Liver (tissue), 9 donors: ENCODE data around the gene TIAM2. TPM values are rescaled to one million over a fixed set of nuclear protein-coding genes. Genes with fewer than 3 reads are reported as not detected.

Experiments used
- DNase-seq: peaks from one replicate; pipeline ENCODE4 v3.0.0-alpha.2; 2017; ENCODE audit warnings: low spot score
- H3K27ac ChIP-seq, 2 donors: one replicate each; pipeline ENCODE4 v1.7.0; 2013; ENCODE audit warnings: inconsistent platforms in 2 of 2, low read length in 2 of 2, control low read depth in 1 of 2, low read depth in 1 of 2, mild to moderate bottlenecking in 1 of 2
- H3K27me3 ChIP-seq, 4 donors: one replicate each; pipeline versions ENCODE4 v1.6.1 to v1.7.0; 2013; ENCODE audit warnings: low read length in 3 of 4, inconsistent platforms in 1 of 4, mild to moderate bottlenecking in 1 of 4, moderate library complexity in 1 of 4; ENCODE audit not compliant: control insufficient read depth in 4 of 4, insufficient read depth in 4 of 4
- H3K36me3 ChIP-seq, 4 donors: one replicate each; pipeline versions ENCODE4 v1.6.1 to v1.7.0; 2013; ENCODE audit warnings: low read length in 3 of 4, mild to moderate bottlenecking in 3 of 4, low read depth in 1 of 4, moderate library complexity in 1 of 4; ENCODE audit not compliant: control insufficient read depth in 4 of 4, insufficient read depth in 3 of 4
- H3K4me1 ChIP-seq, 4 donors: one replicate each; pipeline versions ENCODE4 v1.6.1 to v1.7.0; 2013; ENCODE audit warnings: low read length in 3 of 4, mild to moderate bottlenecking in 3 of 4, moderate library complexity in 1 of 4; ENCODE audit not compliant: control insufficient read depth in 4 of 4, insufficient read depth in 4 of 4
- H3K4me3 ChIP-seq, 3 donors: one replicate each; pipeline versions ENCODE4 v1.6.1 to v1.7.0; 2013; ENCODE audit warnings: low read length in 3 of 3, control low read depth in 1 of 3, low read depth in 1 of 3, mild to moderate bottlenecking in 1 of 3
- H3K9ac ChIP-seq, 2 donors: one replicate each; pipeline ENCODE4 v1.7.0; 2013; ENCODE audit warnings: low read length in 2 of 2, mild to moderate bottlenecking in 2 of 2, moderate library complexity in 2 of 2, control low read depth in 1 of 2, low read depth in 1 of 2
- H3K9me3 ChIP-seq, 4 donors: one replicate each; pipeline versions ENCODE4 v1.6.1 to v1.7.0; 2013; ENCODE audit warnings: low read length in 3 of 4; ENCODE audit not compliant: control insufficient read depth in 4 of 4
- ATF3 ChIP-seq: IDR thresholded peaks from 2 replicates; pipeline ENCODE4 v1.6.1; 2016; ENCODE audit warnings: antibody characterized with exemption
- CTCF ChIP-seq: fragments of 150-350 bp; IDR thresholded peaks from 2 replicates; pipeline ENCODE4 v1.5.1; 2017; ENCODE audit warnings: improper control_type of control experiment, low read depth, low read length; ENCODE audit not compliant: missing input control
- EGR1 ChIP-seq, 2 donors: IDR thresholded peaks; 2 replicates each; pipeline ENCODE4 v1.6.1; 2016 to 2018; ENCODE audit warnings: antibody characterized with exemption in 2 of 2, low read depth in 2 of 2
- FOXA1 ChIP-seq: IDR thresholded peaks from 2 replicates; pipeline ENCODE4 v1.6.1; 2016; ENCODE audit warnings: antibody characterized with exemption
- FOXA2 ChIP-seq: IDR thresholded peaks from 2 replicates; pipeline ENCODE4 v1.6.1; 2016; ENCODE audit warnings: antibody characterized with exemption
- GABPA ChIP-seq, 2 donors: IDR thresholded peaks in 1 of 2; conservative IDR thresholded peaks in 1 of 2; 2 replicates each; pipeline ENCODE4 v1.6.1; 2016; ENCODE audit warnings: antibody characterized with exemption in 2 of 2, mild to moderate bottlenecking in 1 of 2, moderate library complexity in 1 of 2
- HNF4A ChIP-seq, 2 donors: conservative IDR thresholded peaks; 2 replicates each; pipeline ENCODE4 v1.6.1; 2016; ENCODE audit warnings: antibody characterized with exemption in 2 of 2, mild to moderate bottlenecking in 2 of 2
- HNF4G ChIP-seq: IDR thresholded peaks from 2 replicates; pipeline ENCODE4 v1.6.1; 2016; ENCODE audit warnings: antibody characterized with exemption
- JUND ChIP-seq, 2 donors: IDR thresholded peaks; 2 replicates each; pipeline ENCODE4 v1.6.1; 2016; ENCODE audit warnings: antibody characterized with exemption in 2 of 2
- MAX ChIP-seq: IDR thresholded peaks from 2 replicates; pipeline ENCODE4 v1.6.1; 2016; ENCODE audit warnings: antibody characterized with exemption
- NR2F2 ChIP-seq: IDR thresholded peaks from 2 replicates; pipeline ENCODE4 v1.6.1; 2016; ENCODE audit warnings: antibody characterized with exemption
- RAD21 ChIP-seq, 2 donors: IDR thresholded peaks; 2 replicates each; pipeline ENCODE4 v1.6.1; 2016; ENCODE audit warnings: antibody characterized with exemption in 2 of 2, mild to moderate bottlenecking in 2 of 2
- REST ChIP-seq: IDR thresholded peaks from 2 replicates; pipeline ENCODE4 v1.6.1; 2016; ENCODE audit warnings: antibody characterized with exemption, mild to moderate bottlenecking
- RXRA ChIP-seq, 2 donors: IDR thresholded peaks; 2 replicates each; pipeline ENCODE4 v1.6.1; 2017 to 2018; ENCODE audit warnings: antibody characterized with exemption in 2 of 2, mild to moderate bottlenecking in 1 of 2
- SP1 ChIP-seq: IDR thresholded peaks from 2 replicates; pipeline ENCODE4 v1.6.1; 2018; ENCODE audit warnings: antibody characterized with exemption, mild to moderate bottlenecking
- TAF1 ChIP-seq: conservative IDR thresholded peaks from 2 replicates; pipeline ENCODE4 v1.6.1; 2016; ENCODE audit warnings: antibody characterized with exemption, mild to moderate bottlenecking
- ZBTB33 ChIP-seq: IDR thresholded peaks from 2 replicates; pipeline ENCODE4 v1.6.1; 2016; ENCODE audit warnings: antibody characterized with exemption
- WGBS: extraction: QIAGEN DNeasy Blood & Tissue Kit; methylation state at CpG from one replicate; pipeline ENCODE4 v1.1.7; 2013; 5-methylcytosine and 5-hydroxymethylcytosine counted together
- polyA plus RNA-seq, 2 donors: library from polyadenylated mRNA; stranded (reverse) in 1 of 2; unstranded in 1 of 2; fragments of 200-250 nt in 1 of 2; fragments of >200 nt in 1 of 2; fragmentation: Nextera tagmentation in 1 of 2; extraction: Ambion mirVana in 1 of 2; gene quantifications; one replicate each; pipeline versions ENCODE4 v1.2.1 to v1.2.3, GENCODE V29; 2013 to 2015
- total RNA-seq, 2 donors: library from RNA; depleted of rRNA; stranded (reverse); fragments of >200 nt; gene quantifications; one replicate each; pipeline ENCODE4 v1.2.3, GENCODE V29; 2014
- donor health status: healthy.
- donor health status: healthy.
- donor health status: healthy.
- donor health status: healthy.
- donor health status: healthy.

The TIAM2 gene
- total and polyA plus RNA-seq, 4 donors, result 0.62 to 3.7 (median 2.4) TPM

- 94% methylated on average over 3 of the region's 3 CpGs for WGBS
- Histone ChIP-seq H3K4me3 (no peak overlapping the region), H3K9me3 (no peaks in the 10 kb centered on the region), H3K27ac (no peak overlapping the region), H3K9ac (no peak overlapping the region), H3K36me3 (peaks cover 0 to 2% (median under 1%) of the 10 kb centered on the region in 4 donors), H3K4me1 (no peaks in the 10 kb centered on the region), H3K27me3 (no peaks in the 10 kb centered on the region)
- no peak for TF ChIP-seq TAF1
- TF ChIP-seq GABPA (IDR thresholded peaks at IDR 0.05 in 1 of 2, conservative IDR thresholded peaks at IDR 0.05 in 1 of 2), result no peak
- TF ChIP-seq NR2F2, result no peak
- no peak for TF ChIP-seq HNF4G
- TF ChIP-seq CTCF, result no peak
- TF ChIP-seq EGR1 (IDR thresholded peaks at IDR 0.05; ENCODE audit: low read depth in 2 of 2), result no peak
- no peak for TF ChIP-seq FOXA1
- TF ChIP-seq ATF3, result no peak
- TF ChIP-seq REST, result no peak
- TF ChIP-seq JUND (IDR thresholded peaks at IDR 0.05), result no peak
- no peak for TF ChIP-seq ZBTB33
- TF ChIP-seq FOXA2, result no peak
- TF ChIP-seq HNF4A (conservative IDR thresholded peaks at IDR 0.05), result no peak
- no peak for TF ChIP-seq MAX
- no peak for TF ChIP-seq RXRA (IDR thresholded peaks at IDR 0.05)
- DNase-seq, result no peak
Observed at GRCh38 chr6:155245831-155246230, 250.7 kb downstream of the TIAM2 start.

- H3K27ac ChIP-seq, result no peak overlapping the region
- WGBS, result over 99% methylated on average over 2 of the region's 2 CpGs
- H3K36me3 ChIP-seq, result peaks cover 0 to 2% (median under 1%) of the 10 kb centered on the region in 4 donors
- no peak for TF ChIP-seq TAF1
- no peak for TF ChIP-seq RAD21 (IDR thresholded peaks at IDR 0.05)
- TF ChIP-seq SP1, result no peak
- TF ChIP-seq FOXA1, result no peak
- no peak for TF ChIP-seq FOXA2
- TF ChIP-seq ZBTB33, result no peak
- TF ChIP-seq MAX, result no peak
- no peak for TF ChIP-seq HNF4A (conservative IDR thresholded peaks at IDR 0.05)
- TF ChIP-seq HNF4G, result no peak
- no peak for TF ChIP-seq EGR1 (IDR thresholded peaks at IDR 0.05; ENCODE audit: low read depth in 2 of 2)
- no peak for TF ChIP-seq ATF3
- TF ChIP-seq CTCF, result no peak
- TF ChIP-seq JUND (IDR thresholded peaks at IDR 0.05), result no peak
Observed at GRCh38 chr6:155246825-155247224, 251.7 kb downstream of the TIAM2 start.

More at GRCh38 chr6:155246825-155247224, 251.7 kb downstream of the TIAM2 start:
- no peaks in the 10 kb centered on the region for H3K9me3 ChIP-seq
- DNase-seq, result no peak
- no peaks in the 10 kb centered on the region for H3K4me1 ChIP-seq
- no peaks in the 10 kb centered on the region for H3K27me3 ChIP-seq
- H3K4me3 ChIP-seq, result no peak overlapping the region
- no peak overlapping the region for H3K9ac ChIP-seq
